Activated naive CD4-positive, alpha-beta T cell treated with anti-CD3 and anti-CD28 coated beads for 36 hours (primary cell): ENCODE data around the gene RIMBP2. TPM values are rescaled to one million over a fixed set of nuclear protein-coding genes. Genes with fewer than 3 reads are reported as not detected.

ENCODE experiments used
- CTCF ChIA-PET: fragments of 350-600 bp; sonication (Branson Sonifier 250); formaldehyde crosslinking; loops from one replicate; lab custom pipeline; 2021; ENCODE audit warnings: antibody characterized with exemption; lab: Charles Lee
- DNase-seq: peaks from one replicate; pipeline ENCODE4 v3.0.0-alpha.2; 2020
- H3K27ac Mint-ChIP-seq: one replicate; pipeline ENCODE4 v1.8.0; 2021; ENCODE audit warnings: mild to moderate bottlenecking, mixed read lengths
- H3K27me3 Mint-ChIP-seq: one replicate; pipeline ENCODE4 v1.8.0; 2021; ENCODE audit warnings: low read depth, mixed read lengths
- H3K36me3 Mint-ChIP-seq: one replicate; pipeline ENCODE4 v1.8.0; 2021; ENCODE audit warnings: low read depth, mixed read lengths
- H3K4me1 Mint-ChIP-seq: one replicate; pipeline ENCODE4 v1.8.0; 2021; ENCODE audit warnings: low read depth, mixed read lengths
- H3K4me3 Mint-ChIP-seq: one replicate; pipeline ENCODE4 v1.8.0; 2021; ENCODE audit warnings: mild to moderate bottlenecking, moderate library complexity, mixed read lengths
- H3K9me3 Mint-ChIP-seq: one replicate; pipeline ENCODE4 v1.8.0; 2021; ENCODE audit warnings: mixed read lengths
- intact Hi-C: fragments of 100-400 bp; cut with micrococcal nuclease; formaldehyde crosslinking; loops from one replicate; pipeline ENCODE4 v1.15.1; 2023
- total RNA-seq, 2 experiments: library from RNA; stranded (reverse); gene quantifications; one replicate each; pipeline ENCODE4 v1.2.3, GENCODE V29; 2021

Gene RIMBP2
- total RNA-seq, 2 experiments from 2014 or later, result not detected

GRCh38 chr12:130728158-130729058 is 12.3 kb upstream of the RIMBP2 start:
- H3K36me3 Mint-ChIP-seq, result no peaks in the 10 kb centered on the region
- H3K27ac Mint-ChIP-seq, result no peak overlapping the region
- peaks cover 23% of the 10 kb centered on the region for H3K9me3 Mint-ChIP-seq
- H3K4me3 Mint-ChIP-seq, result no peak overlapping the region
- DNase-seq, result no peak
- CTCF ChIA-PET, result no interaction called here
- intact Hi-C loops, result no loop called here
- H3K27me3 Mint-ChIP-seq, result peaks cover 8% of the 10 kb centered on the region
- no peaks in the 10 kb centered on the region for H3K4me1 Mint-ChIP-seq

GRCh38 chr12:130719263-130719859 is 3.3 kb upstream of the RIMBP2 start:
- CTCF ChIA-PET, result interaction anchor here (0.6 kb wide), 1 partner anchor 100 kb away, joined by 3 read pairs; no protein-coding TSS in a partner anchor
- intact Hi-C loops, result no loop called here
- H3K36me3 Mint-ChIP-seq, result no peaks in the 10 kb centered on the region
- H3K4me3 Mint-ChIP-seq, result no peak overlapping the region
- DNase-seq, result no peak
- H3K27me3 Mint-ChIP-seq, result peaks cover 39% of the 10 kb centered on the region
- peaks cover 22% of the 10 kb centered on the region for H3K9me3 Mint-ChIP-seq
- no peak overlapping the region for H3K27ac Mint-ChIP-seq
- peaks cover 2% of the 10 kb centered on the region for H3K4me1 Mint-ChIP-seq

- no peak overlapping the region for H3K27ac Mint-ChIP-seq
- no peak overlapping the region for H3K4me3 Mint-ChIP-seq
- peaks cover 47% of the 10 kb centered on the region for H3K27me3 Mint-ChIP-seq
- H3K9me3 Mint-ChIP-seq, result peaks cover 8% of the 10 kb centered on the region
- H3K4me1 Mint-ChIP-seq, result peaks cover 5% of the 10 kb centered on the region
- CTCF ChIA-PET, result no interaction called here
- no peak for DNase-seq
- intact Hi-C loops, result no loop called here
- no peaks in the 10 kb centered on the region for H3K36me3 Mint-ChIP-seq
These were observed 1.7 kb upstream of the RIMBP2 start for GRCh38 chr12:130717752-130718151.

GRCh38 chr12:130716969-130717366 is 869 bp upstream of the RIMBP2 start:
- CTCF ChIA-PET, result interaction anchor here (0.7 kb wide), 1 partner anchor 140 kb away, joined by 3 read pairs; no protein-coding TSS in a partner anchor
- Mint-ChIP-seq H3K27ac (no peak overlapping the region), H3K4me3 (no peak overlapping the region), H3K27me3 (peaks cover 52% of the 10 kb centered on the region), H3K36me3 (no peaks in the 10 kb centered on the region), H3K9me3 (peaks cover 1% of the 10 kb centered on the region), H3K4me1 (peaks cover 5% of the 10 kb centered on the region)
- intact Hi-C loops, result no loop called here
- DNase-seq, result no peak

GRCh38 chr12:130715150-130715997 is 725 bp downstream of the RIMBP2 start:
- peaks cover 62% of the 10 kb centered on the region for H3K27me3 Mint-ChIP-seq
- H3K27ac Mint-ChIP-seq, result no peak overlapping the region
- H3K4me1 Mint-ChIP-seq, result peaks cover 5% of the 10 kb centered on the region
- no peak overlapping the region for H3K4me3 Mint-ChIP-seq
- intact Hi-C loops, result no loop called here
- no peaks in the 10 kb centered on the region for H3K36me3 Mint-ChIP-seq
- no peak for DNase-seq
- CTCF ChIA-PET, result no interaction called here
- H3K9me3 Mint-ChIP-seq, result peaks cover 1% of the 10 kb centered on the region

GRCh38 chr12:130714591-130715149 is 1.4 kb downstream of the RIMBP2 start:
- no peak overlapping the region for H3K4me3 Mint-ChIP-seq
- no peak overlapping the region for H3K27ac Mint-ChIP-seq
- no peak for DNase-seq
- intact Hi-C loops, result no loop called here
- peaks cover 5% of the 10 kb centered on the region for H3K4me1 Mint-ChIP-seq
- H3K36me3 Mint-ChIP-seq, result no peaks in the 10 kb centered on the region
- H3K27me3 Mint-ChIP-seq, result peaks cover 61% of the 10 kb centered on the region
- H3K9me3 Mint-ChIP-seq, result peaks cover 1% of the 10 kb centered on the region
- CTCF ChIA-PET, result no interaction called here

GRCh38 chr12:130714091-130714590 is 2.0 kb downstream of the RIMBP2 start:
- Mint-ChIP-seq H3K36me3 (no peaks in the 10 kb centered on the region), H3K27me3 (peaks cover 63% of the 10 kb centered on the region), H3K9me3 (peaks cover 1% of the 10 kb centered on the region), H3K4me3 (no peak overlapping the region), H3K4me1 (peaks cover 5% of the 10 kb centered on the region), H3K27ac (no peak overlapping the region)
- intact Hi-C loops, result no loop called here
- CTCF ChIA-PET, result no interaction called here
- DNase-seq, result no peak

- CTCF ChIA-PET, result interaction anchor here (0.6 kb wide), 1 partner anchor 34 kb away, joined by 3 read pairs; no protein-coding TSS in a partner anchor
- no peak for DNase-seq
- Mint-ChIP-seq H3K27me3 (peaks cover 63% of the 10 kb centered on the region), H3K4me3 (no peak overlapping the region), H3K4me1 (peaks cover 5% of the 10 kb centered on the region), H3K36me3 (no peaks in the 10 kb centered on the region), H3K9me3 (peaks cover 1% of the 10 kb centered on the region), H3K27ac (no peak overlapping the region)
- intact Hi-C loops, result no loop called here
These were observed 2.5 kb downstream of the RIMBP2 start for GRCh38 chr12:130713581-130713991.

- H3K4me3 Mint-ChIP-seq, result no peak overlapping the region
- no peak for DNase-seq
- H3K9me3 Mint-ChIP-seq, result peaks cover 3% of the 10 kb centered on the region
- peaks cover 5% of the 10 kb centered on the region for H3K4me1 Mint-ChIP-seq
- intact Hi-C loops, result no loop called here
- no peak overlapping the region for H3K27ac Mint-ChIP-seq
- CTCF ChIA-PET, result no interaction called here
- no peaks in the 10 kb centered on the region for H3K36me3 Mint-ChIP-seq
- H3K27me3 Mint-ChIP-seq, result peaks cover 54% of the 10 kb centered on the region
These were observed 3.6 kb downstream of the RIMBP2 start for GRCh38 chr12:130712346-130713065.

- H3K27ac Mint-ChIP-seq, result no peak overlapping the region
- no peak overlapping the region for H3K4me3 Mint-ChIP-seq
- peaks cover 3% of the 10 kb centered on the region for H3K9me3 Mint-ChIP-seq
- H3K27me3 Mint-ChIP-seq, result peaks cover 46% of the 10 kb centered on the region
- peaks cover 5% of the 10 kb centered on the region for H3K4me1 Mint-ChIP-seq
- DNase-seq, result no peak
- intact Hi-C loops, result no loop called here
- no peaks in the 10 kb centered on the region for H3K36me3 Mint-ChIP-seq
- CTCF ChIA-PET, result no interaction called here
These were observed 4.3 kb downstream of the RIMBP2 start for GRCh38 chr12:130711756-130712155.

GRCh38 chr12:130710733-130711080 is 5.4 kb downstream of the RIMBP2 start:
- H3K27me3 Mint-ChIP-seq, result peaks cover 37% of the 10 kb centered on the region
- H3K4me1 Mint-ChIP-seq, result peaks cover 5% of the 10 kb centered on the region
- no peak for DNase-seq
- H3K9me3 Mint-ChIP-seq, result peaks cover 3% of the 10 kb centered on the region
- CTCF ChIA-PET, result interaction anchor here (0.8 kb wide), 1 partner anchor 37 kb away, joined by 3 read pairs; no protein-coding TSS in a partner anchor
- intact Hi-C loops, result no loop called here
- no peak overlapping the region for H3K27ac Mint-ChIP-seq
- no peak overlapping the region for H3K4me3 Mint-ChIP-seq
- H3K36me3 Mint-ChIP-seq, result no peaks in the 10 kb centered on the region
